Stimulated activated CD8-positive, alpha-beta memory T cell treated with anti-CD3 and anti-CD28 coated beads, Interleukin-12 subunit alpha, Interleukin-12 subunit beta, amount 100 ng/mL, for 24 hours (primary cell): ENCODE measurements around the gene IBSP.

ENCODE experiments used
- DNase-seq: peaks from one replicate; pipeline ENCODE4 v3.0.0-alpha.2; 2020; ENCODE audit errors: extremely low read depth

IBSP gene

GRCh38 chr4:87799301-87800113, at the start of gene IBSP:
Gene IBSP, plus strand, starts transcription at chr4:87799554. Its CDS starts 2,808 bp downstream, at chr4:87802362.
- no peak for DNase-seq

GRCh38 chr4:87749883-87750282, 49.5 kb upstream of the IBSP start:
- no peak for DNase-seq

- no peak for DNase-seq
Observed at GRCh38 chr4:87758270-87758669, 41.1 kb upstream of the IBSP start.

GRCh38 chr4:87762311-87762710, 37.0 kb upstream of the IBSP start:
- no peak for DNase-seq

- DNase-seq = no peak
Observed at GRCh38 chr4:87781569-87781968, 17.8 kb upstream of the IBSP start.

GRCh38 chr4:87783781-87784180, 15.6 kb upstream of the IBSP start:
- no peak for DNase-seq

GRCh38 chr4:87785731-87786509, 13.4 kb upstream of the IBSP start:
- DNase-seq = no peak

- DNase-seq = no peak
Observed at GRCh38 chr4:87802858-87803257, 3.5 kb downstream of the IBSP start.

- DNase-seq = no peak
Observed at GRCh38 chr4:87803421-87803820, 4.1 kb downstream of the IBSP start.

GRCh38 chr4:87804871-87805270, 5.5 kb downstream of the IBSP start:
- DNase-seq = no peak

GRCh38 chr4:87805971-87806370, 6.6 kb downstream of the IBSP start:
- DNase-seq = no peak

- DNase-seq = no peak
Observed at GRCh38 chr4:87806520-87806919, 7.2 kb downstream of the IBSP start.

- no peak for DNase-seq
Observed at GRCh38 chr4:87807402-87807801, 8.0 kb downstream of the IBSP start.

GRCh38 chr4:87811977-87812376, 12.6 kb downstream of the IBSP start:
- DNase-seq = no peak

- no peak for DNase-seq
Observed at GRCh38 chr4:87819281-87819919, 20.0 kb downstream of the IBSP start.

- DNase-seq = no peak
Observed at GRCh38 chr4:87823200-87823599, 23.8 kb downstream of the IBSP start.

GRCh38 chr4:87823724-87824123, 24.4 kb downstream of the IBSP start:
- no peak for DNase-seq

- no peak for DNase-seq
Observed at GRCh38 chr4:87824352-87824751, 25.0 kb downstream of the IBSP start.

- DNase-seq = no peak
Observed at GRCh38 chr4:87832669-87833068, 33.3 kb downstream of the IBSP start, which contains the start of gene MEPE. Gene MEPE, plus strand, starts transcription at chr4:87832969. Its CDS starts 1,746 bp downstream, at chr4:87834715.

- no peak for DNase-seq
Observed at GRCh38 chr4:87834401-87834800, 35.0 kb downstream of the IBSP start.

- DNase-seq = no peak
Observed at GRCh38 chr4:87835197-87835596, 35.8 kb downstream of the IBSP start.

- DNase-seq = no peak
Observed at GRCh38 chr4:87835743-87836142, 36.4 kb downstream of the IBSP start.
